Gastroesophageal sphincter (tissue), 3 donors: ENCODE data around the gene PRLR.

ENCODE experiments used
- CTCF ChIP-seq, 4 experiments: fragments of 200-600 bp in 2 of 4; fragments of 450-650 bp in 2 of 4; sonication (generic) in 1 of 4; IDR thresholded peaks; one replicate each; pipeline ENCODE4 v1.5.1; 2017 to 2019; ENCODE audit warnings: antibody characterized with exemption in 4 of 4, mild to moderate bottlenecking in 2 of 4, moderate library complexity in 2 of 4
- EP300 ChIP-seq: sonication (generic); formaldehyde crosslinking; IDR thresholded peaks from one replicate; pipeline ENCODE4 v1.6.1; 2017; ENCODE audit warnings: antibody characterized with exemption, mild to moderate bottlenecking
- POLR2A ChIP-seq, 2 donors: fragments of 450-650 bp; IDR thresholded peaks; one replicate each; pipeline ENCODE4 v1.6.1; 2017; ENCODE audit warnings: antibody characterized with exemption in 2 of 2, mild to moderate bottlenecking in 2 of 2, moderate library complexity in 1 of 2

DNA sequence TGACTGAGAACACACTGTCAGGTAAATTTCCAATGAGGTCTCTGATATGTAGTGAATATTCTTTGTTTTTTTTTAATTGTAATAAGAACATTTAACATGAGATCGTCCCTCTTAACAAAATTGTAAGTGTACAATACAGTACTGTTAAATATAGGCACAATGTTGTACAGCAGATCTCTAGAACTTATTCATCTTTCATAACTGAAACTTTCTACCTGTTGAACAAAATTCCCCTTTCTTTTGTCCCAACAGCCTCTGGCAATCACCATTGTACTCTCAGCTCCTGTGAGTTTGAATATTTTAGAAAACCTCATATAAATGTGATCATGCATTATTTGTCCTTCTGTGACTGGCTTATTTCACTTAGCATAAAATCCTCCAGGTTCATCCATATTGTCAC is 10.6 kb upstream of the PRLR start:
- TF ChIP-seq CTCF (IDR thresholded peaks at IDR 0.05) (no peak), EP300 (no peak), POLR2A (IDR thresholded peaks at IDR 0.05) (no peak)
